Vagina (tissue), 2 donors: ENCODE results near the gene RCOR3.

ENCODE experiments used
- CTCF ChIP-seq, 3 experiments: fragments of 450-650 bp in 2 of 3; fragments of 200-600 bp in 1 of 3; sonication (generic) in 1 of 3; IDR thresholded peaks; one replicate each; pipeline ENCODE4 v1.5.1; 2017 to 2019; ENCODE audit warnings: antibody characterized with exemption in 3 of 3, mild to moderate bottlenecking in 2 of 3, moderate library complexity in 2 of 3
- POLR2A ChIP-seq, 2 donors: fragments of 450-650 bp; IDR thresholded peaks; one replicate each; pipeline ENCODE4 v1.6.1; 2017; ENCODE audit warnings: antibody characterized with exemption in 2 of 2, mild to moderate bottlenecking in 2 of 2, moderate library complexity in 2 of 2

GRCh38 chr1:211328866-211329475 lies 69.8 kb downstream of the RCOR3 start:
- no peak for TF ChIP-seq POLR2A (IDR thresholded peaks at IDR 0.05)
- TF ChIP-seq CTCF (IDR thresholded peaks at IDR 0.05), result no peak
